NCI-H2196 treated with DMSO at 0.1 percent for 48 hours (cell line): ENCODE data around the gene L2HGDH.
"Not testable (repeated sequence)": the region's sequence is repeated elsewhere in the genome, so short reads cannot be mapped to it uniquely, and the experiment has no call there.

Source experiments
- DNase-seq: peaks from one replicate; lab custom pipeline; 2025; ENCODE audit not compliant: unreplicated experiment; lab: John Stamatoyannopoulos, UW

The L2HGDH gene

DNA sequence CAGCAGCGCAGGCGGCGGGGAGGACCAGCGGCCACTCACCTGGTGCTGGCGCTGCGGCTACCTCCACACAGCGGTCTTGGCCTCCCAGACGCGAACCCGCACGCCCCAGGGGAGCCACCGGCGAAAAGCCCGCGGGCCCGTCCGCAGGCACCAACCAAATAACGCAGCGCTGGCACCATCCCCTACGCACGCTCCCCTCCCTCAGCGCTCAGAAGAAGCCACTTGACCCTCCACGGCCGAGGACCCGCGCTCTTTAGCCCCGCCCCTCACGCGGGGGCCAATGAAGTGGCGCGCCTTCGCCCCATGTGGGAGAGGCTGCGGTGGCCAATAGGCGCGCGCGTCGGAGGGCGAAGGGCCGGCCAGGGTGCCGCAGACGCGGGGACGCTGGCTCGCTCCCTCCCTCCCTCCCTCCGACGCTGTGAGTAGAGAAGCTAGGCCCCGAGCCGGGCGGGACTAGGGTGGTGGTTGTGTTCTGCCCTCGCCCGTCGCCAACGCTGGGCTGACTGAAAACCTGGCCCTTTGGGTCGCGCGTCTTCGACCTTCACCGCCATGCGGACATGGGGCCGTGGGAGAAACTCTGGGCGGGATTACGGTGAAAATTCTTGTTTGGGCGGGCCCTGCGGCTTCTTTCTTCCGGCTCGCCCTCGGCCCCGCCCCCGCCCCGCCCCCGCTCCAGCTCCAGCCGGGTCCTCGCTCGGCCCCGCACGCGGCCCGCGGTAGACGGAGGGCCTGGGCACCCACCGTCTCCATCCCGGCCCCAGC lies at the start of gene L2HGDH, which contains the start of gene DMAC2L:
Gene L2HGDH (minus strand): TSS at position 258 of the 762 bp plus-strand sequence. CDS start 79 bp downstream, at position 179.
Gene DMAC2L (plus strand): TSS at position 353 of the 762 bp plus-strand sequence. CDS start 9,164 bp downstream, outside the sequence.
- DNase-seq, result peak; percentile 90

DNA sequence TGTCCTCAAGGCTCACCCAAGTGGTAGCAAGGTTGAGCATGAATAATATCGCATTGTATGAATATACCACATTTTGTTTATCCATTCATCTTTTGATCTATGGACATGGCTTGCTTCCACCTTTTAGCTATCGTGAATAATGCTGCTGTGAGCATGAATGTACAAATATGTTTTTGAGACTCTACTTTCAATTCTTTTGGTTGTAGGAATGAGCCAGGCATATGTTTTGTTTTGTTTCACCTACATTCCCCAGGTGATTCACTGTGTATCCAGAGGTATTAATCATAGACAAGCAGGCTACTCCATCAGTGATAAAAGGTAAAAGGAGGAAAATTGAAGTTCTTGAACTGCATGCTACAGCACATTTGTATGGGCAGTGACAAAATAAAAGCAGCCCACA lies 48.8 kb upstream of the L2HGDH start:
- no peak for DNase-seq

DNA sequence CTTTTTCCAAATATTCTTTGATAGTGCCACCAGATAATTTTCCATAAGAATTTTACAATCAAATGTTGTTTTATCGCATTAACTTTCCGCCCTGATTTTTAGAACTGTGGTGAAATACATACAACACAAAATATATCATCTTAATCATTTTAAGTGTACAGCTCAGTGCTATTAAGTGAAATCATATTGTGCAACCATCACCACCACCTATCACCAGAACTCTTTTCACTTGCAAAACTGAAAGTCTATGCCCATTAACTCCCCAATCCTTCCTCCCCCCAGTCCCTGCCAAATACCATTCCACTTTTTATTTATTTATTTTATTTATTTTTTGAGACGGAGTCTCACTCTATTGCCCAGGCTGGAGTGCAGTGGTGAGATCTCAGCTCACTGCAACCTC lies 48.1 kb upstream of the L2HGDH start:
- no peak for DNase-seq

DNA sequence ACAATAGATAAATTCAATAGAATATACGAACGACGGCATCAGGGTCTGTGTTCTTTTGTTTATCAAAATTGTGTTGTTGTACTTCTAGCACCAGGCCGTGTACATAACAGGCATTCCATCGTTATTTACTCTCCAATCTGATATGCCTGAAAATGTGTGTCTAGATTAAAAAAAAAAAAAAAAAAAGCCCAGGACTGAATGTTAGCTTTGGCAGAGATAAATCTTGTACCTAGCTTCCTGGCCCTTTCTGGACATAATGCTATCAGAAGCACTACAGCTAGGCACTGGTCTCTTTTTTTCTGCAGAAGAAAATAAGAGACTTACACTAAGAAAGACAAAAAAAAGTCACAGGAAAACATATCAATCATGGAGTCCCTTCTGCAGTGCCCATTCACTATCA lies 47.6 kb upstream of the L2HGDH start:
- no peak for DNase-seq

DNA sequence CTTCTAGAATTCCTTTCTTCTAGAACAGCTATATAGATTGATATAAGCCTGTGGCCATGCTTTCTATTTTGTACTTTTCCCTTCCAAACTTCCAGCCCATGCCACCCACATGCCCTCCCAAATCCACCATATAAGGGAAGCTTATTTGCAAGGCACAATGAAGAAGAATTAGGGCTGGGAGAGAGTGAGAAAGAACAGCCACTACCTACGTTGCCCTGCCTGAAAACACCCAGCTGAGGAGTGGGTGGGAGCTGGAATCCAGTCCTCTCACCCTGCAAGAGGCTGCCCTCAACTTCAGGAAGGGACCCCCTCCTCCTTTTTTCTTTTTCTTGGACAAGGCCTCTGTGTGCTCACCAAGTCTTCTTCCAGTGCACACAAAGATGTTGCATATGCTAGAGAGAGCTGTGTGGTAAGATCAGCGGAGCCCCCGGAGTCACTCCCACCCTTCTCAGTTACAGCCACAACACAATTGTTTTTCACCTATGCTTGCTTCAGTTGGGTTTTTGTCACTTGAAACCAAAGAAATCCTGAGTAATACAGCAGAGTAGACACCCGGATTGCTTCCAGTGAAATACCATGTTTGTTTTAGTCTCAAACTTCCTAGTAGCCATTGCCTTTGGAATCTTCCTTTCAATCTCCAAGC lies 45.8 kb upstream of the L2HGDH start:
- no peak for DNase-seq

DNA sequence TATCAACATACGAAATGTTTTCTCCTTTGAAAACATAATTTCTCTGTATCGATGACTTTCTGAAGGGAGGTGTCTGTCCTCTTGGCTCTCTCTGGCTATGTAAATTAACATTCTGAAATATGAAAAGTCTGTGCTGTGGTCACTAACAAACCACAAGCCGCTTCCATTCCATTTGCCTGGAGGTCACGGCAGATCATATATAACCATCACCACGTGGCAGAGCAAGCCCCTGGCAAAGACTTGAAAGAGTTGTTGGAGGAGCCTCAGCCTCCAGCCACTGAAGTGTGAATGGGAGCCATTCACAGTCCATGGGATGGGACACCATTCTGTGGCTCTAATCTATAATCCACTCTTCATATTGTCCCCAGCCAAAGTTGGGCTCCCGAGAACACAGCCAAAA lies 45.1 kb upstream of the L2HGDH start:
- DNase-seq, result no peak

DNA sequence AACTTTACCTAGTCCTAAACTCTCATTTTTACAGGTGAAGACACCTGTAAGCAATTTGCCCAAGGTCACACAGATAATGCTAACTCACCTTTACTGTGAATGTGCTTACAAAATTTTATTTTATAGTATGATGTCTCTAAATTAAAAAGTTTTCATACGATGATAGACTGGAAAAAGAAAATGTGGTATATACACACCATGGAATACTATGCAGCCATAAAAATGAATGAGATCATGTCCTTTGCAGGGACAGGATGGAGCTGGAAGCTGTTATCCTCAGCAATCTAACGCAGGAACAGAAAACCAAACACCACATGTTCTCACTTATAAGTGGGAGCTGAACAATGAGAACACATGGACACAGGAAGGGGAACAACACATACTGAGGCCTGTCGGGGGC lies 44.3 kb upstream of the L2HGDH start:
- DNase-seq, result not testable (repeated sequence)

DNA sequence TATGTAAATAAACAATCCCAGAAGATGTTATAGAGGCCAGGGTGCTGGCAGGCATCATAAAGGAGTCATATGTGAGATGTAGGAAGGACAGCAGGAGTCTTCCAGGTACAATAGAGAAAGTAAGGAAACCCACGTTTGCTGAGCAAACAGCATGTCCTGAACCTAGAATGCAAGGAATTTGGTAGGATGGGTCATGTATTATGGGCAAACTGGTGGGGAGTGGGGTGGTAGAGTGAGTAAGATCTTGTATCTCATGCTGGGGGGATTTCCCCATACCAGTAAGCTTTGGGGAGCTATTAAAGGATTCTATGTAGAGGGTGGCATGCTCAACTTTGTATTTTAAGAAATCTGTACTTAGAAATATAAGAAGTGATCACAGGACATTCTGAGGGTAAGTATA lies 43.7 kb upstream of the L2HGDH start:
- no peak for DNase-seq

DNA sequence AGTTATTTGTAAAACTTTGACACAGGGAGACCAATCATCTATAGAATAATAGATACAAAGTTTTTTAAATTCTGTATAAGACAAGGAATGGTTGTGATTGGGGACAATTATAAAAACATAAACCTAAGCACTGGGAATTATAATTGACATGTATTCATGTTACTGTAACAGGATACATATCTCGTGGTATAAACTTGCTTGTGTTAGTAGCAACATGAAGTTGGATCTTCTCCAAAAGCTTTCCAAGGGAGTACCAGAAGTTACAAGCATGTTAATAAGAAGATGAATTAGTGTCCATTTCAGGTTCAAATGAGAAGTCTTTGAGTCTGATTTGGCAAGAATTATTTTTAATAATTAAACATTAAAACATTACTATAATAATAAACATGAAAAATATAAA lies 42.5 kb upstream of the L2HGDH start:
- DNase-seq, result no peak

DNA sequence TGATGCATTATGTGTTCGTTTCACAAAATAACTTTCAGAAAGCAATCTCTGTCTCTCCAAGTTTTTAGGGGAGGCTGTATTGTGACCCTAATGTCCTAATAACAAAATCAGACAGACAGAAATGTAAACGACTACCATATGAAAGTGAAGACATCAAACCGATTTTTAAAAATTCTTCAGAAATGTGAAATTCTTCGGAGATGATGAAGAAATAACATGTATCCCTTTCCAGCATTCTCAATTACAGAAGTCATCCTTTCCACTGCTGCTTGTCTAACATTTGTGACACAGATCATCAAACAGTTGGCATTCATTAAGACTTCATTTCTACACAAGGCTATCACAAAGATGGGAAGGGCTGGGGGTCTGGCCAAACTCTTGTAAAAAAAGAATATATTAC lies 41.1 kb upstream of the L2HGDH start:
- DNase-seq, result no peak

DNA sequence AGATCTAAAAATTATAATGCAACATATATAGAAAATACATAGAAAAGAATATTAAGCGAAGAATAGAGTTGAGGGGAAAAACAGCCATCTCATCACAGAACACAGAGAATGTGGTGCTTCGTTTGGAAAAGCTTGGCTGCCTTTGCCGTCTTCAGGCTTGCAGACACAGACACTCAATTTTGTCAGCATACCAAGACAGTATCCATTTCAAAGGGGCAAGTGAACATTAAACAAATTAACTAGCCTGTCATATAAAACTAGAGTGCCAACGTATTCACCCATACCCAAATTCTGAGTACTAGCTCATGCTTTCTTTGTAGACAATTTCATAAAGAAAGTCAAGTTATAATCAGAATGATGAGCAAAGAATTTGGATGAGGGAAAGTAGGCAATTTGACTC lies 40.6 kb upstream of the L2HGDH start:
- no peak for DNase-seq

DNA sequence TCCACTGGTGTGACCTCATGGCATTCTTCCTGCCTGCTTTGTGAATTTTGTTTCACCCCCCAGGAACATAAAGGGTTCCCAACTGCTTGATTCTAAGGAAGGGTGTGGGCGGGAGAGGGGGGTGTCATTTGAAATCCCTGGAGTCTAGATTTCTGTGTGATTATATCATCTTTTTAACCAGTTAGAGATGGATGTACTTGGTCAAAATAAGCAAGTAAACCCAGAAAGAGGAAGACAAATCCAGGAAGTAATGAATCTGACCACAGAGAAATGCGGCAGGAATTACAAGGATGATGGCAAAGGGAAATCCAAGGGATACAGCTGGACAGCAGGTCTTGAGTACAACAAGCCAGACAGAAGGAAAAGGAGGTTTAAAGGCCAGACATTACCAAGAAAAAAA lies 38.9 kb upstream of the L2HGDH start:
- DNase-seq, result no peak

DNA sequence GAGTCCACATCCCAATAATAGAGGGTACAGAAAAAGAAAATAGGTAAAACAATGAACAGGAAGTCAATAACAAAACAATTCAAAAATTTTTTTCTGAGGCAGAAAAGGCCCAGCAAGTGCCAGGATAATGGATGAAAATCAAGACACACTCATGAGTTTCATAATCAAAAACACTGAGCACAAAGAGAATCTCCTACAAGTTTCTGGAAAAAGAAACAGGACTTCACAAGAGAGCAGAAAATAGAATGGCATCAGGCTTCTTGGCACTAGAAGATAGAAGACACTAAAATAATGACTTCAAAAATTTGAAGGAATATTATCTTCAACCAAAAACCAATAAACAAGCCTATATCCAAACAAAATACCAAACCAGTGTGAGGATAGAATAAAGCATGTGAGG lies 36.9 kb upstream of the L2HGDH start:
- DNase-seq, result no peak

DNA sequence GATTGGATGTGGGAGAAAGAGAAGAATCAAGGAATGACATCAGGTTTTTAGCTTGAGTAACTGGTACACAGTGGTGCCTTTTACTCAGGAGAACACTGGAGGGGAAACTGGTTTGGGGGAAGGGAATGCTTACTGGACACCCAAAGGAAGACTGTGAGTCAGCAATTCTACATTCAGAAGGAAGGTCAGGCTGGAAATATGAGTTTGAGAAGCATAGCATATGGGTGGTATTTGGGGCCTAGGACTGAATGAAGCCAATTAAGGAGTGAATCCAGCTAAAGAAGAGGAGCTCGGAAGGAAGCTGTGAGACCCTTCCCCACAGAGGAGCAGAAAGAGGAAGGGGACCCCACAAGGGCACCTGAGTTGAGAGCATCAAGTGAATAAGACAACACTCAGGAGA lies 35.5 kb upstream of the L2HGDH start:
- DNase-seq, result no peak

DNA sequence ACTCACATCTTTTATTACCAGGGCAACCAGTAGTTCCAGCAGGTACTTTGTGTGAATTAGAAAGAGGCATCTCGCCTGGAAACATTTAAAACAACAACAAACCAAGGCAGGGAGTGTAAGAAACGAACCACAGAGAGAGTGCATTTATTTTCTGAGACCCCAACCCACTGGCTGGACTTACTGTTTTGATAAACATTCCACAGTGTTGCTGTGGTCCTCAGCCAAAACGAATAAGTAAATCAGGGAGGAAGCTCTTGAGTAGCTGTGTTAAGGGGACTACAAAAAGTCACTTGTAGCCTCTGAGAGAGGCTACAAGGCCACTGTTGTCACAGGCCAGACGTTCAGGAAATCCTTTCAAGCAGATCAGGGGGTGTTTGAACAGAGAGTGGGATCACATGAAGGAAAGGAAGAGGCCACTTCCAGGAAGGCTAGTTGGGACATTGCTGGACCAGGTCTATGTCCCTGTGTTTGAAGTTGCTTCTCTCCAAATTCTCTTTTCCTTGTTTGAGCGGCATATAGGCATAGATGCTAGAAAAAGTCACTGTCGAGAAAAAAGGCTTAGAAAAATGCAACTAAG lies 33.9 kb upstream of the L2HGDH start:
- DNase-seq, result no peak

DNA sequence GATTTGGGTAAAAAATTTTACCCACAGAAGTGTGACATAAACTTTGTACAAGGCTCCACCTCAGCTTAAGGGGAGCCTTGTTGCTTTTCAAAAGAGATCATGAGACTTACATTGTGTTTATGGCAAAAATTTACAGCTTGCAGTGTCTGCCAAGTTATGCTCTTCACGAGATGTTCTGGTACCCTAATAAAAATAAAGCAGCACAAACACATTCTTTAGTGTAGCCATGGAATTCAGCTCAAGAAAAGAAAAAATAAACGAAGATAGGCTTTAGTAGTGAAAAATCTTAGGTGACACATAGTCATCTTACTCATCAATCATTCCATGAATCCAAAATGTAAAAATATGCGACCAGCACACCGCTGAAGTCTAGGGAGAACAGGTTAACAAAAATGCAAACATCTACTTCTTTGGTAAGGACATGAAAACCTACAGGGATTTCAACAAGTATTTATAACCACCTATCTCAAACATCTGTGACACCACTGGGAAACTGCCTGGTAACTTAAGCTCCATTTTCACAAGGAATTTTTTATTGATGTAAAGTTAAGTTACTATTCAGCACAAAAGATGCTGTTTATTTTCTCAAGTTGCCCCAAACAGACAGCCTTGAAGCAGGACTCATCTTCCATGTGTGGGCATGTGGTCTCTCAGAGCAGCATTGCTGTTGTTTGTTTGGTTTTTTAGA lies 33.0 kb upstream of the L2HGDH start:
- DNase-seq, result no peak

DNA sequence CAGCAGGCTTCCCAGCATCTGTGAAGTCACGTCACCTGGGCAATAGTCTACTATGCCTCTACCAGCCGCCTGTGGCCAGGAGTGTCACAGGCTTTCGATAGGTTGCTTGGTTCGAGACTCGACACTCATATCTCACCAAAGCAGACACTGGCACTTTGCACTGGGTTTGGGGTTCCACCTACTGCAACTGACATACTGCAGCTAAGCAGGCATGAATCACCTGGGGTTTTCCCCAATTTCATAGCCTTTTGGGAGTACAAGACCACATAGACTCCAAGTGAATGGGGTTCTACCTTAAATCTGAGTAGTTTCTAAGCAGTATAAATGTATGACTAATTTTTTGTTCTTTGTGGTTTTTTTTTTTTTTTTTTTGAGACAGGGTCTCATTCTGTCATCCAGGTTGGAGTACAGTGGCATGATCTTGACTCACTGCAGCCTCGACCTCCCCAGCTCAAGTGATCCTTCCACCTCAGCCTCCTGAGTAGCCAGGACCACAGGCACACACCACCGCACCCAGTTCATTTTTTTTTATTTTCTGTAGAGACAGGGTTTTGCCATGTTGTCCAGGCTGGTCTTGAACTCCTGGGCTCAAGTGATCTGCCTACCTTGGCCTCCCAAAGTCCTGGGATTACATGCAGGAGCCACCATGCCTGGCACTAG lies 32.2 kb upstream of the L2HGDH start:
- no peak for DNase-seq

DNA sequence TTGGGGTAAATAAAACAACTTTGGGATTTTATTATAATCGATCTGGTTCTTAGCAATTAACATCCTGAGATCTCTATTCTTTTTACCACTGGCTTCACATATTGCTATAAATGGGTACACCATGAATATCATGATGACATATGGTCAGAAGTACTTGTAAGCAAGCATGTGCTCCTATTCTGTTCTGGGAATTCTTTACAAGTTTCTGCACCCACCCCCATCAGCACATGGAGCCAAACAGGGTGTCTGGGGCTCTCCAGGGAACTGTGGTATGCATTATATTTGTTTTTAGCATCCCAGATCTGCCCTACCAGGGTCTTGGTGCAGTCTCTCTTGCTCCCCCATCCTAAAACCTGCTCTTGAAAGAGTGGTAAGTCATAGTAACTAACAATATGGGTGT lies 31.4 kb upstream of the L2HGDH start:
- no peak for DNase-seq

DNA sequence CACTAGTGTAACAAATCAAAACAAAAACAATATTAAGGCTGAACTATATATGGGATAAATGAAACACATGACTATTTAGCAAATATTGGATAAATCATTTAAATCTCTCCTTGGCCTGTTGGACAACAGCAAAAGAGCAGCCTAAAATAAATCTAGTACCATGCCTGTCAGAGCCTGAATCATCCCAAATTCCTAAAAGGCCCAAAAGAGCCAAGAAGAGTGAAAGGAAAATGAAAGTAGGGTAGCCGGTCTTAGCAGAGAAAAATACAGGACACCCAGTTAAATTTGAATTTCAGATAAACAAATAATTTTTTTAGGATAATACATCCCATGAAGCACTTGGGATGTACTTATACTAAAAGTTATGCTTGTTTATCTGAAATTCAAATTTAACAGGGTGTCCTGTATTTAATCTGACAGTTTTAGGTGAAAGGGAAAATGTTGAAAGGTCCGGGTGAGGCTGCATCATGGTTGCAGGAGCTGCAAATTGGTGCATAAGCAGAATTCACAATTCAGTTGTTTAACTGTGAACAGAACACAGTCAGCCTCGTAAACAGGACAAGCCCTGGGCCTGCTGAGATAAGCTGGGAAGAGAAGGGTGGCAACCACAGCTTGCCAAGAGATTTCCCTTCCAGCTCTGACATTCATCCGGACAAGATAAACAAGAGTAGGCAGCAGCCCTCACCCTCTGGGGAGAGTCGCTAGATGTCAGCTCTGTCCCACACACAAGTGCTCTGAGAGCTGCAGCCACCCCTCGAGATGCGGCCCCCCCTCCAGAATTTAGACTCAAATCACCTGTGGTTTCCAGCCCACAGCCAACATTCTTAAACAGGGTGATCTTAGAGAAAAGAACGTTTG lies 30.4 kb upstream of the L2HGDH start:
- peak; percentile 53 for DNase-seq

DNA sequence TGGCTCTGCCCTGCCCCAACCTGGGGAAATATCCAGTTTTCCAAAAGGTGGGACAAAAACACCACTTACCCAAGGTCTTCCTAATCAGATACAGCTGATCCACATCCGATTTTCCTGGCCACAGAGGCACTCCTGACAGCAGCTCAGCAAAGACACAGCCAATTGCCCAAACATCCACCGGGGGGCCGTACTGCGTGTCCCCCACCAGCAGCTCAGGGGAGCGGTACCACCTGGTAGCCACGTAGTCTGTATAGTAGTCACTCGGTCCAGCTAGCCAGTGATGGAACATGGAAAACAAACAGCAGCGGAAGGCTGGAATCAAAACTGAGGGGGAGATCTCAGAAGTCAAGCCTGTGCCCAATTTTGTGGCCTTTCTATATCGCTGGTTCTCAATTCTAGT lies 28.9 kb upstream of the L2HGDH start:
- no peak for DNase-seq
